Measurements from ENCODE around the gene ABCG1.
A peak's percentile ranks its signal among the peaks of the same experiment; 100 is the strongest.

Gene ABCG1

DNA sequence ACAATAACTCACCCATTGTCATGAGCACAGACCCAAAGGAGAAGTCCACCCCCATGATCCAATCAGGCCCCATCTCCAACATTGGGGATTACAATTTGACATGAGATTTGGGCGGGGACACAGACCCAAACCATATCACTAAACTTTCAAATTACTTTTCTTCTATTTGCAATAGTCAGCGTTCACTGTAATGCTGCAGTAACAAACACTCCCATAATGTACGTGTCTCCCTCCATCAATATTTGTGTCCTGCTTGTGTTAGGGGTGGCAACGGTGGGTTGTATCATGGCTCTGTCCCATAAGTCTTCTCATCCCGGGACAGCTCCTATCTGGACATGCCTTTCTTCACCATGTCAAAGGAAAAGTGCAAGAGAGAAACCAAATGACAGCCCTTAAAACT, 70.0 kb downstream of the ABCG1 start:
- no peak overlapping the region for H3K14ac ChIP-seq (ENCODE audit: low read length)
- H2BK12ac ChIP-seq (ENCODE audit: low read length) = no peak overlapping the region
- no peak overlapping the region for H3K9ac ChIP-seq (ENCODE audit: low read depth, low read length, poor library complexity)
- peaks cover 0 to 2% of the 10 kb centered on the region in 2 donors for H3K36me3 ChIP-seq (replicated peaks in 1 of 2; ENCODE audit: control insufficient read depth in 2 of 2, insufficient read depth in 2 of 2, low read length in 2 of 2)
- H2BK120ac ChIP-seq (ENCODE audit: low read depth, low read length) = no peak overlapping the region
- H3K79me1 ChIP-seq (ENCODE audit: low read depth, low read length) = no peaks in the 10 kb centered on the region
- H3K4me1 ChIP-seq (ENCODE audit: control insufficient read depth in 2 of 2, insufficient read depth in 1 of 2, low read depth in 1 of 2, low read length in 2 of 2) = peaks cover 0 to 2% of the 10 kb centered on the region in 2 donors
- H2AFZ ChIP-seq (ENCODE audit: low read length) = no peak overlapping the region
- H3K23ac ChIP-seq (ENCODE audit: low read depth, low read length, poor library complexity) = no peak overlapping the region
- no CpG with 5 or more reads among the region's 5 CpGs for WGBS, 2 donors (ENCODE audit: extremely low coverage in 2 of 2, insufficient read length in 2 of 2, insufficient replicate concordance in 1 of 2)
- H2AK5ac ChIP-seq (ENCODE audit: low read depth, low read length) = no peak overlapping the region
- DNase-seq (ENCODE audit: low spot score) = no peak
- H3K9me3 ChIP-seq (replicated peaks in 1 of 2; ENCODE audit: control insufficient read depth in 2 of 2, insufficient read depth in 1 of 2, low read depth in 1 of 2, low read length in 2 of 2) = peaks cover 0 to 6% of the 10 kb centered on the region in 2 donors
- H3K27ac ChIP-seq (replicated peaks; ENCODE audit: low read length) = no peak overlapping the region
- H4K91ac ChIP-seq (ENCODE audit: low read depth, low read length, poor library complexity) = no peak overlapping the region
- H3K27me3 ChIP-seq (ENCODE audit: control insufficient read depth in 3 of 3, insufficient read depth in 3 of 3, low read depth in 1 of 3, low read length in 3 of 3) = peaks cover 0 to 4% (median 0%) of the 10 kb centered on the region in 3 experiments
- H2BK5ac ChIP-seq (ENCODE audit: low read length) = no peak overlapping the region
- no peak overlapping the region for H3K4ac ChIP-seq (ENCODE audit: low read length)
- H2BK15ac ChIP-seq (ENCODE audit: low read length) = no peak overlapping the region
- no peak overlapping the region for H3K4me2 ChIP-seq (ENCODE audit: insufficient read depth, low read length, poor library complexity, severe bottlenecking)
- H3K4me3 ChIP-seq (ENCODE audit: low read length in 2 of 2) = no peak overlapping the region
- no peak overlapping the region for H4K8ac ChIP-seq (ENCODE audit: low read depth, low read length)
- no peak overlapping the region for H3K18ac ChIP-seq (ENCODE audit: low read length)

DNA sequence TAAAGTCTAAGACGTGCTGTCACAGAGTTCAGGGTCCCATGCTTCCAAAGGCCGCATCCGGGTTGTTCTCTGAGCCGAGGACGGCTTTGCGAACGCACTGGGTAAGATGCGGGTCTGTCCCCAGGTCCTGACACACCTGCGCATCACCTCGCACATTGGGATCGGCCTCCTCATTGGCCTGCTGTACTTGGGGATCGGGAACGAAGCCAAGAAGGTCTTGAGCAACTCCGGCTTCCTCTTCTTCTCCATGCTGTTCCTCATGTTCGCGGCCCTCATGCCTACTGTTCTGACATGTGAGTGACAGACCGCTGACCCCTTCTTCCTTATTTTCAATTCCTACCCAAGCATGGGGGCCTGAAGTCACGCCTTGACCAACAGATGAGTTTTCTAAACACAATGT, 71.0 kb downstream of the ABCG1 start:
- Histone ChIP-seq H3K18ac (ENCODE audit: low read length) (peak overlapping the region; percentile 74), H3K4me3 (ENCODE audit: low read length in 2 of 2) (no peak overlapping the region), H3K4ac (ENCODE audit: low read length) (no peak overlapping the region), H3K79me1 (ENCODE audit: low read depth, low read length) (no peaks in the 10 kb centered on the region), H3K27ac (replicated peaks; ENCODE audit: low read length) (no peak overlapping the region), H2BK5ac (ENCODE audit: low read length) (no peak overlapping the region), H3K9ac (ENCODE audit: low read depth, low read length, poor library complexity) (no peak overlapping the region), H2BK15ac (ENCODE audit: low read length) (no peak overlapping the region), H3K27me3 (ENCODE audit: control insufficient read depth in 3 of 3, insufficient read depth in 3 of 3, low read depth in 1 of 3, low read length in 3 of 3) (peaks cover 0 to 4% (median 0%) of the 10 kb centered on the region in 3 experiments), H3K4me2 (ENCODE audit: insufficient read depth, low read length, poor library complexity, severe bottlenecking) (no peak overlapping the region), H3K9me3 (replicated peaks in 1 of 2; ENCODE audit: control insufficient read depth in 2 of 2, insufficient read depth in 1 of 2, low read depth in 1 of 2, low read length in 2 of 2) (peaks cover 0 to 6% of the 10 kb centered on the region in 2 donors), H3K23ac (ENCODE audit: low read depth, low read length, poor library complexity) (no peak overlapping the region), H4K8ac (ENCODE audit: low read depth, low read length) (no peak overlapping the region), H3K14ac (ENCODE audit: low read length) (no peak overlapping the region), H2AFZ (ENCODE audit: low read length) (no peak overlapping the region), H2BK12ac (ENCODE audit: low read length) (no peak overlapping the region), H2BK120ac (ENCODE audit: low read depth, low read length) (no peak overlapping the region), H4K91ac (ENCODE audit: low read depth, low read length, poor library complexity) (no peak overlapping the region), H3K36me3 (replicated peaks in 1 of 2; ENCODE audit: control insufficient read depth in 2 of 2, insufficient read depth in 2 of 2, low read length in 2 of 2) (peaks cover 0 to 2% of the 10 kb centered on the region in 2 donors), H3K4me1 (ENCODE audit: control insufficient read depth in 2 of 2, insufficient read depth in 1 of 2, low read depth in 1 of 2, low read length in 2 of 2) (peaks cover 0 to 2% of the 10 kb centered on the region in 2 donors), H2AK5ac (ENCODE audit: low read depth, low read length) (no peak overlapping the region)
- no CpG with 5 or more reads among the region's 18 CpGs for WGBS, 2 donors (ENCODE audit: extremely low coverage in 2 of 2, insufficient read length in 2 of 2, insufficient replicate concordance in 1 of 2)
- DNase-seq (ENCODE audit: low spot score) = no peak

DNA sequence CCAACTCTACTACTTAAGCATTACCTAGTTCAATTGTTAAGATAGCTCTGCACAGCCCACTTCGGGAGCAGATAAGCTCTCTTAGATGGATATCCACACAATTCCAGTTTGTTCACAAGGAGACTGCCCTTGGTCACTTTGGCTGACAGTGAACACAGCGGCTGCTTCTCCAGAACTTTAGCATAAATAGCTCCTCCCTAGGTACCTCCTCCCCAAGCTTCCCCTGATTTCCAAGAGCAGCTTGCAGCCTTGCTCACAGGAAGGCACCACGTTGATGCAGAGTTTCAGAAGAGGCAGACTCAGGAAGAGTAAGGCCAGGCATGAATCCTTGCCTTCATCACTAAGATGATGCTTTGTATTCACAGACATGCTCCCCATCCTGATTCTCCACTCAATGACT, 71.6 kb downstream of the ABCG1 start:
- Histone ChIP-seq H3K79me1 (ENCODE audit: low read depth, low read length) (no peaks in the 10 kb centered on the region), H2BK120ac (ENCODE audit: low read depth, low read length) (no peak overlapping the region), H3K4me2 (ENCODE audit: insufficient read depth, low read length, poor library complexity, severe bottlenecking) (no peak overlapping the region), H3K27me3 (ENCODE audit: control insufficient read depth in 3 of 3, insufficient read depth in 3 of 3, low read depth in 1 of 3, low read length in 3 of 3) (peaks cover 0 to 4% (median 0%) of the 10 kb centered on the region in 3 experiments), H2AFZ (ENCODE audit: low read length) (no peak overlapping the region), H3K4me3 (ENCODE audit: low read length in 2 of 2) (no peak overlapping the region), H3K23ac (ENCODE audit: low read depth, low read length, poor library complexity) (no peak overlapping the region), H3K14ac (ENCODE audit: low read length) (no peak overlapping the region), H4K91ac (ENCODE audit: low read depth, low read length, poor library complexity) (no peak overlapping the region), H3K9ac (ENCODE audit: low read depth, low read length, poor library complexity) (no peak overlapping the region), H3K9me3 (replicated peaks in 1 of 2; ENCODE audit: control insufficient read depth in 2 of 2, insufficient read depth in 1 of 2, low read depth in 1 of 2, low read length in 2 of 2) (peaks cover 0 to 6% of the 10 kb centered on the region in 2 donors), H3K36me3 (replicated peaks in 1 of 2; ENCODE audit: control insufficient read depth in 2 of 2, insufficient read depth in 2 of 2, low read length in 2 of 2) (peaks cover 0 to 2% of the 10 kb centered on the region in 2 donors), H2BK15ac (ENCODE audit: low read length) (no peak overlapping the region), H2BK5ac (ENCODE audit: low read length) (no peak overlapping the region), H3K27ac (replicated peaks; ENCODE audit: low read length) (no peak overlapping the region), H2BK12ac (ENCODE audit: low read length) (no peak overlapping the region), H3K4ac (ENCODE audit: low read length) (no peak overlapping the region), H3K18ac (ENCODE audit: low read length) (no peak overlapping the region), H4K8ac (ENCODE audit: low read depth, low read length) (no peak overlapping the region), H2AK5ac (ENCODE audit: low read depth, low read length) (no peak overlapping the region), H3K4me1 (ENCODE audit: control insufficient read depth in 2 of 2, insufficient read depth in 1 of 2, low read depth in 1 of 2, low read length in 2 of 2) (peaks cover 0 to 2% of the 10 kb centered on the region in 2 donors)
- WGBS, 2 donors (ENCODE audit: extremely low coverage in 2 of 2, insufficient read length in 2 of 2, insufficient replicate concordance in 1 of 2) = no CpG with 5 or more reads among the region's 3 CpGs
- DNase-seq (ENCODE audit: low spot score) = no peak

DNA sequence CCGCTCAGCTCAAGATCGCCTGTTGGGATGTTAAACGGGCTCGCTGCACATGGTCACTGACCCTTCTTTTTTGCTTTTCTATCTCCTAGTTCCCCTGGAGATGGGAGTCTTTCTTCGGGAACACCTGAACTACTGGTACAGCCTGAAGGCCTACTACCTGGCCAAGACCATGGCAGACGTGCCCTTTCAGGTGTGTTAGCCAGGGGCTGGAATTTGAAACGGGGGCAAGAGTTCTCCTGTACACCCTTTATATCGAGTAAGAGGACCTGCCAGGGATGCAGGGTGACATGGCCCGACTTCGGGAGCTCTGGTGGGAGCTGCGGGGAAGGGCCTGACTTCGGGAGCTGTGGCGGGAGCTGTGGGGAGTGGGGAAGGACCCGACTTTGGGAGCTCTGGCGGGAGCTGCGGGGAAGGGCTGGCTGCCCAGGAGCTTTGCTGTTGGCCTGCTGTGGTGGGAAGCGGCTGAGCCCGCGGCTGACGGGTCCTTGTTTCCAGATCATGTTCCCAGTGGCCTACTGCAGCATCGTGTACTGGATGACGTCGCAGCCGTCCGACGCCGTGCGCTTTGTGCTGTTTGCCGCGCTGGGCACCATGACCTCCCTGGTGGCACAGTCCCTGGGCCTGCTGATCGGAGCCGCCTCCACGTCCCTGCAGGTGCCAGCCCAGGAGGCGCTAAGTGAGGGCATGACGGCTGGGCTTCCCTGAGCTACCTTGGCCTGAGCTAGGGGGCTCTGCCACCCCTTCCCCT, 72.2 kb downstream of the ABCG1 start:
- Histone ChIP-seq H3K23ac (ENCODE audit: low read depth, low read length, poor library complexity) (peak overlapping the region; percentile 47), H3K4me2 (ENCODE audit: insufficient read depth, low read length, poor library complexity, severe bottlenecking) (no peak overlapping the region), H3K79me1 (ENCODE audit: low read depth, low read length) (no peaks in the 10 kb centered on the region), H3K36me3 (replicated peaks in 1 of 2; ENCODE audit: control insufficient read depth in 2 of 2, insufficient read depth in 2 of 2, low read length in 2 of 2) (peaks cover 0 to 2% of the 10 kb centered on the region in 2 donors), H3K4me1 (ENCODE audit: control insufficient read depth in 2 of 2, insufficient read depth in 1 of 2, low read depth in 1 of 2, low read length in 2 of 2) (peaks cover 0 to 2% of the 10 kb centered on the region in 2 donors), H3K4ac (ENCODE audit: low read length) (no peak overlapping the region), H3K4me3 (ENCODE audit: low read length in 2 of 2) (no peak overlapping the region), H4K8ac (ENCODE audit: low read depth, low read length) (no peak overlapping the region), H3K27ac (replicated peaks; ENCODE audit: low read length) (no peak overlapping the region), H3K18ac (ENCODE audit: low read length) (peak overlapping the region; percentile 16), H2BK15ac (ENCODE audit: low read length) (no peak overlapping the region), H2BK12ac (ENCODE audit: low read length) (no peak overlapping the region), H3K14ac (ENCODE audit: low read length) (no peak overlapping the region), H2BK5ac (ENCODE audit: low read length) (no peak overlapping the region), H2BK120ac (ENCODE audit: low read depth, low read length) (no peak overlapping the region), H2AK5ac (ENCODE audit: low read depth, low read length) (no peak overlapping the region), H3K9me3 (replicated peaks in 1 of 2; ENCODE audit: control insufficient read depth in 2 of 2, insufficient read depth in 1 of 2, low read depth in 1 of 2, low read length in 2 of 2) (peaks cover 0 to 6% of the 10 kb centered on the region in 2 donors), H4K91ac (ENCODE audit: low read depth, low read length, poor library complexity) (peak overlapping the region; percentile 48), H2AFZ (ENCODE audit: low read length) (no peak overlapping the region), H3K9ac (ENCODE audit: low read depth, low read length, poor library complexity) (no peak overlapping the region), H3K27me3 (ENCODE audit: control insufficient read depth in 3 of 3, insufficient read depth in 3 of 3, low read depth in 1 of 3, low read length in 3 of 3) (peaks cover 0 to 4% (median 0%) of the 10 kb centered on the region in 3 experiments)
- no CpG with 5 or more reads among the region's 35 CpGs for WGBS, 2 donors (ENCODE audit: extremely low coverage in 2 of 2, insufficient read length in 2 of 2, insufficient replicate concordance in 1 of 2)
- no peak for DNase-seq (ENCODE audit: low spot score)

Data from neuronal stem cell (in vitro differentiated cells).